ENCODE data around the gene PRIMA1.

The PRIMA1 gene

DNA sequence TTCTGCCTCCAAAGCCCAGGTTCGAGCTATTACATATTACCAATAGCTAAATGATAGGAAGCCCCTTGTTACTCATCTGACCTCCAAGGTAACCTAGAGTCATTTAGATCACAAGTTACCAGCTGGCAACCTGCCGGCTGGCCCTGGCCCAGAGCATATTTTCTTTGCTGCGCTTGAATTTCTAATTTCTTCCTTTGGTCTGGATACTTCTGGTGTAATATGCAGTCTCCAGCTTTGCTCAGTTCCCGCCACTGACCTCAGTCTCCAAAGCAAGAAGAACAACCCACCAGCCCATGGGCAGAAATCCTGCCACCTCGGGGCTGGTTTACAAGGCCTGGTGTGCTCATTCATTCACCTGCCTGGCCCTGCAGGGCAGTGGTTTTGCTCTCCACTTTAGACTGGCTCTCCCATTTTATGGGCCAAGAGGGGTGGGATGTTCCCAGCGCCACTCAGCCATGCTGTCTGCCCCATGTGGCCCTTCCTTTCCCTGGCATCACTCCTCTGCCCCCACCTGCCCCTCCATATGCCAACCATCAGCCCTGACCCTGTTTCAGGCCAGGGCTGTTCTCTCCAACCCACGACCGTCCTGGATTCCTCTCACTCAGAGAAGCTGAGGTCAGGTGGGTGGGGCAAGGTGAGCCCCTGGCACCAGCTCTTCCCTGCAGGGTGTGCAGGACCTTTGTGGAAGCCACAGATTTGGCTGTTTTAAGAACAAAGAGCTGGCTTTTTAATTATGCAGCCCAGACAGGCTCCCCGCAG lies 76.0 kb downstream of the PRIMA1 start:
- DNase-seq (ENCODE audit: low spot score): peak; percentile 67

DNA sequence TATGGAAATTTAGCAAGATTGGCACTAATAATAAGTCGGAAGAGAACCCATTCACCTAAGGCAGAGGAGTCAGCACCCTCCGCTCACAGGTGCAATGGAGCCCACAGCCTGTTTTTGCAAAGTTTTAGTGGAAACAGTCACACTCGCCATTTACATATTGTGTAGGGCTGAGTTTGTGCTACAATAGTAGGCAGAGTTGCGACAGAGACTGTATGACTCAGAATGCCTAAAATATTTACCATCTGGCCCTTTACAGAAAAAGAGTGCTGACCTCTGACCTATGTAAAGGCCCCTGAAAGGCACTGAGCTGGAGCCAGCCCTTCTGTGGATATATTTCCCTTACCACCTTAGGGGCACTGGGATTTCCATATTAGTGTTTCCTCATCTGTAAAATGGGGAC lies 79.0 kb downstream of the PRIMA1 start:
- no peak for DNase-seq (ENCODE audit: low spot score)

DNA sequence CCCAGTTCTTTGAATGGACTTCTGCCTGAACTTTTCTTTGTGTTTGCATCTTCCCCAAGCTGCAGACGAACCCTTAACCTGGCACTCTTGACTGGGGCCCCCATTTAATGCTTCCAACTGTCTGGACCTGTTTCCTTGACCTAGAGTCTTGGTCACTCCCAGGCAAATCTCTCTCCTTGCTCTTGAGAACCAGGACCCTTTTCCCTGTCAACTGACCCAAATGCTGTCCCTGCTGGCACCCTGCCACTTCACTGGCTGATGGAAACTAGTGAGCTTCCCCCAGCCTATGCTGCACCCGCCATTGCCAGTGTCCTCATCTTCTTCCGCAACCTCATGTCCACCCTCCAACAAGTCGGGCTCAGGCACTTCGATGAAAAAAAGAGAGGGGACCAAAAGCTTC lies 79.5 kb downstream of the PRIMA1 start:
- no peak for DNase-seq (ENCODE audit: low spot score)

DNA sequence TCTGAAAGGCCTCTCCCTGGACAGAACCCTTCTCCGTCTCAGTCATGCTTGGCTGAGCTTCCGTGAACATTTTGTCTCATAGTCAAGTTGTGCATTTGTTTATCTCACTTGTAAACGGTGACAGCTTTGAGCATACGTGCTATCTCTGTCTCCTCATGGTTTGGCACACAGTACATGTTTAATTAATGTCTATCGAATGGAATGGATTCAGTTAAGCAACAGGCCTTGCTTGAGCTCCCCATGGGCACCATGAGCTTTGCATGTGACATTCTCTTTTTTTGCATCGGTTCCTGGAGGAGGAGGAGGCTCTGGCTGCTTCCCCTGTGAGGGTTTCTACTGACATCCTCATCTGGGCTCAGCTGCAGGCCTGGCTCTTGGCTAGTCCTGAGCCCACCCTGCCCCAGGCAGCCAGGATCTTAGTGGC lies 80.0 kb downstream of the PRIMA1 start:
- peak; percentile 5 for DNase-seq (ENCODE audit: low spot score)

DNA sequence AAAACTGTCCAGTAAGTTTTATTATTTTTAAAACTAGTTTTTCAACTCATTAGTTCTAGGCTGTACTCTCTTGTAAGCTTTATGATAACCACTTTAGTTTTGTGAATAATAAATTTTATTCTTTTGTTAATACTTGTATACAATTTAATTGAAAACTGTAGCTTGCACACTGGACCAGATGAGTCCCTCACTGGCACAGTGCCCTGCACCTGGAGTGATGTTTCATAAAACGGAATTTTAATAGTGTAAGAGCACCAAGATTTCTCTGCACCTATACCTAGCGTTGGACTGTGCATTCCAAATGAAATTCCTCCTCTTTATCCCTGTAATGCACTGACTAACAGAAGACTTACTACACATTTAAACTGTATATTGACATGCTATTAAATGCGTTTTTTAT lies 80.8 kb downstream of the PRIMA1 start:
- no peak for DNase-seq (ENCODE audit: low spot score)

DNA sequence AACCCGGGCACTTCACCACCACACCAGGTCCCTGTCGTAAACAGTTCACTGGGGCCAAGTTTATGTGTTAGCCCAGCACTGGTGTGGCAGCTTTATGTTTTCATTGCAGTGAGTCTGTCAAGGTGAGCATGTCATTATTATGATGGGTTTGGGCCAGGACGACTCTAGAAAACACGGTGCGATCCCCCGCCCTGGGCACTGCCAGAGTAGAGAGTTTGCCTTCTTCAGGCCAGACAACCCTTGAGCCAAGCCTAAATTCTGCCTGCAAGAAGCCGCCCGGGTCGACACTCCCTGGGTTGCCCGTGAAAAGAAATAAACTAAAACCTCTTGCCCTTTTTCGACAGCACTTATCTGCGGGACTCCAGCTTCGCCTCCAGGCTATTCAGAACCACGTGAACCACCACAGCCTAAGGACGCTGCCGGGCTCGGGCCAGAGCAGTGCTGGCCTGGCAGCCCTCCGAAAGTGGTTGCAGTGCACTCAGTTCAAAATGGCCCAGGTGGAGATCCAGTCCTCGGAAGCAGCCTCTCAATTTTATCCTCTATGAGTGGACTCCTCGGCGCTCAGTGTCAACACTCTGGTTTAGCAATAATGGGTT lies 81.8 kb downstream of the PRIMA1 start:
- DNase-seq (ENCODE audit: low spot score): no peak

DNA sequence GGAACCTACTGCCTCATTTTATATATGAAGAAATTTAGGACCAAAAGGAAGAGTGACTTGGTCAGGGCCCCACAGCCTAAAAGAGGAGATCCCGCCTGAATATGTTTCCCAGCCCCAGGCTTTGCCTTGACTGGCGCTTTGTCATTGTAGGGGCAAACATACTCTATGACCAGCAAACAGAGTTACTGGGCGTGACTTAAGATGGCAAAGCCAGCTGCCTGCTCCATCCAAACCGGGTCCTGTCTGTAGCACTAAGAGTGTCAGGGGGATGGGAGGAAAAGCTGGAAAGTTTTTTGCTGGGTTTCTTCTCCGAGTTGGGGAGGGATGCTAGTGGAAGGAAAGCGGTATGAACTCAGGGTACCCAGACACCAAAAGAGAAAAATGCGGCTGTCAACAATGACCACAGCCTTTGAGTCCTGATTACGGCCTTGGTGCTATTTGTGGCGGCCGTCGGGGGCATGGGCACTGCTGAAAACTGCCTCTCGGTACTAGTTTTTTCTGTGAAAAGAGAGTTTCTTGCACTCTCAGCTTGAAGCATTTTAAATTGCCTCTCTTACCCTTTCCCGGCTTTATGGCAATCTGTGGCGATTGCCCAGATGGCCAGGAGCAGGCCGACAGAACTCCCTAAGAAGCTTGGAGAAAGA lies 82.7 kb downstream of the PRIMA1 start:
- no peak for DNase-seq (ENCODE audit: low spot score)

DNA sequence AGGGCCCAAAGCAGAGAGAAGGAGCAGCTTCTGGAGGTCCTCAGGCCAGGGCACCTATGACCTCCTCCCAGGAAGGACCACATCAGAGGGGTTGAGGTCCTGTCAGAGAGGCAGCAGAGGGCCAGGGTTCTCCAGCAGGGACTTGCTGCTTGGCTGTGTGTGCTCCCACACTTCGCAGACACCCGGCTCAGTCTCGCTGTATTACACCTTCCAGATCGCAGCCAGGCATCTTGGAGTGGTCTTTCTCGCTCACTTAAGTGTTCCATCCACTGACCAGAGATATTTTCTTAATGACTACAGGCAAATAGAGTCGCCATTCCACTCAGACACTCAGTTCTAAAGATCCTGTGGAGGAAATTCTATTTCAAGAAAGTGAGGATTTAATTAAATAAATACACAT lies 84.3 kb downstream of the PRIMA1 start:
- DNase-seq (ENCODE audit: low spot score): no peak

DNA sequence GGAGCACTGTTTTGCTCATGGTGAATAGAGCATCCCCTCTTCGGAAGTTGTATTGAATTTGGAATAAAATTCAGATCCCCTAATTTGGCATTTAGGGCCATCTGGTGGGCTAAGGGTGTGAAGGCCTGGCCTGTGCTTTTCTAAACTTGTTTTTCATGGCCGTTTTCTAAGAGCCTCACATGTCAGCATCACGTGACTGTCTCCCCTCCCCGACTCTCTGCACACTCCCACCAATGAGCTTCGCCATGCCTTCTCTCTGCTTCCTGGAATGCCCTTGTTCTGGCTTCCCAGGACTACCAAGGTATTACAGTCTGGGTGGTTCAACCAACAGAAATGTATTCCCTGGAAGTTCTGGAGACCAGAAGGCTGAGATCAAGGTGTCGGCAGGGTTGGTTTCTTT lies 85.3 kb downstream of the PRIMA1 start:
- no peak for DNase-seq (ENCODE audit: low spot score)

DNA sequence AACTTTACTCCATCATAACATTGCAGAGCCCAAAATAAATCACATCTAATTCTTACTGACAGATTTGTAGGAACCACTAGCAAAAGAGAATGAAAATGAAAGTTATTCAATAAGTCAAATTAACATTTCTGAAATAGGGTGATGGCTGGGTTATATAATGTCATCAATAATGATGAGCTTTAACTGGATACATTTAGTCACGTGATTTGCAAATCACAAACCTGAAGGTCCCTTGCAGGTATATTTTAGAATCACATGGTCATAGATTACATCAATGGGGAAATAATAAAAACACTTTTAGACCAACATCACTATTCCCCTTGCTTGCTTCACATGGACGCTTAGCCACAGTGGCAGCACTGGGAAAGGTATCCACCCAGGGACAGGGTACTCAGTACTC lies 86.7 kb downstream of the PRIMA1 start:
- no peak for DNase-seq (ENCODE audit: low spot score)

DNA sequence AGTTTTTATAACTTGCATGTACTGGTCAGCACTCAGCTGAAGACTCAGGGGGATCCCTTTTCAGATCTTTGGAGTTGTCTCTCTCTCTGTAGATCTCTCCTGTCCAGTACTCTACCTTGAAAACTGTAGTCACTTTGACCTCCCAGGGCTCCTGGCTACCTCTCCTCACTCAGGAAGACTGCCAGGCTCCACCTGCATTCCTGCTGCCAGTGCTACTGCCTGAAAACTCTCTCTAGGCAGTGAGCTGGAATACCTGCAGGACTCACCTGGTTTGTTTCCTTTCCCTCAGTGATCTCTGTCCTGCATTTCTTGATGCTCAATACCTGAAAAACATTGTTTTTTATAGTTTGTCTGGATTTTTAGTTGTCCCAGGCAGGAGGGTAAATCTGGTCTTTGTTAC lies 87.4 kb downstream of the PRIMA1 start:
- no peak for DNase-seq (ENCODE audit: low spot score)

DNA sequence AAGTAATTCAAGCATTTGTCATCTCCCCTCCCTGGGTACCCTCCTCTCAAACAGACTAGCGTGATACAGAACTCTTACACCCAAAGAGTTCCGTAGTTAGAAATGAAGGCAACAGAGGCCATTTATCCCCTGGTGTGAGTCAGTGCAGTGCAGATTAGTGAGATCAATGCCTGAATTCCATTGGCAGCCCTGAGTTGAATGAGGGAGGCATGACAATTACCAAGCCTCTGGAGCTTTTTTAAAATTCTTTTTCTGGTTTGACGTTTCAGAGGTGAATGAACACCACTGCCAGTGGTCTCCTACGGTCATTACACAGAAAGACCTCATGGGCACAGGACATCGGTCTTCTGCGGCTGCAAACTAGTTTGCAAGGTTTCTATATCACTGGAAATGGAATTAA lies 94.4 kb downstream of the PRIMA1 start:
- DNase-seq (ENCODE audit: low spot score): no peak

DNA sequence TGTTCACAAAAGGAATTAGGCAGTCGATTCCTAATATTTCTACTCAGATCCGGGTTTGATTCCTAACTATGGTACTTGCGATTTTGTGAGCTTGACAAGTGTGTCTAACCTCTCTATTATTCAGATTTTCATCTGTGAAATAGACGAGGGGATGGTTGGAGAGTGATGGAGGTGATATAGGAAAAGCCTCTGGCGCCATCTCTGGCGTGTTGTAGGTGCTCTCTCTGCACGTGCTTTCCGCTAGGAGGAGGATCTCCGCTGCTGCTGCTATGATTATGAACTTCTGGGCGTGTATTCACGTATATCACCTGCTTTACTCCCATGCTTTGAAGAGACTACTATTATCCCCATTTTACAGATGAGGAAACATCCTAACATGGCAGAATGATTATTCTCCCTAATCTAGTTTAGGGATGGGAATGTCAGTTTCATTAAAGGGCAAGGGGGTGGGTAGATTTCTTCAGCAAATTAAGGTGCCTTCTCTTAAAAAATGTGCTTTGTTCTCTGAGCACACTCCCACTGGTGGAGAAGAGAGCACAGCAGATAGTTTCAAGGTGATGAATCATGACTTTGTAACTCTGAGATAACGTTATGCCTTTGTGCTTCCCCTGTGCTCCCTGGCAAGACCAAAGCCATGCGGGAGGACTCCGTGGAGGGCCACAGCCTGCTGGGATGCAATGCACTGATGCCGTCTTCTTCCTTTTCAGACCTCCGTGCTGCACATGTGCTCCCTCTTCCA lies 97.1 kb downstream of the PRIMA1 start:
- no peak for DNase-seq (ENCODE audit: low spot score)

DNA sequence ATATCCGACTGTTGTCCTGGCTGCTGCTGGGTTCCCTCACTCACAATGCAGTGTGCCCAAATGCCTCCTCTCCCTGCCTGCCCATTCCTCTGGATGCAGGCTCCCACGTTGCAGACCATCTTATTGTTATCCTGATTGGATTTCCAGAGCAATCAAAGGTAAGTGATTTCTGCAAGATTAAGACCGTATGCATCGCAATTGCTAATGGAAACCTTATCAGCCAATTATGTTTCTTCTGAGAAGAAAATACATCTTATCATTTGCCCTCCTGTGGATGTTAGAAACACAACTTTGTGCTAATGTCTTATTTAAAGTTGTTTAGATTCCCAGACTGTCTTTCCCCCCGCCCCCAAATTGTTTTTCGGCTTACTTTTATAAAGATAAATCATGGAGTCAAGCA lies 98.1 kb downstream of the PRIMA1 start:
- no peak for DNase-seq (ENCODE audit: low spot score)

DNA sequence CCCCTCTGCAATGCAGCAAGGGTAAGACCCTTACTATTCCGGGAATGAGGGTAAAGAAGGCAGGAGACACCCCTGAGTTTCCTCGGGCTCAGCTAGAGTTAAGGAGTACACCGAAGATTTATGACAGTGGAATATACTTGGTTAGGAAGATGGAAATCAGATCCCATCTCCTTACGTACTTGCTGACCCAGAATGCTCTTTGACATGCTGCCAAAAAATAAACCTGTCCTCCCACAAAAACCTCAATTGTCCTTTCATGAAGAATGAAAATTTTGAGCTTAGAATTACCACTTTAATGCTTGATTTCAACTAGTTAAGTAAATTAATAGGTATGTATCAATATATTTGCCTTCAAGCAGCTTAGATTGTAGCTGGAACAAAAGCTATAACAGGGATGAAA lies 99.5 kb downstream of the PRIMA1 start:
- no peak for DNase-seq (ENCODE audit: low spot score)

DNA sequence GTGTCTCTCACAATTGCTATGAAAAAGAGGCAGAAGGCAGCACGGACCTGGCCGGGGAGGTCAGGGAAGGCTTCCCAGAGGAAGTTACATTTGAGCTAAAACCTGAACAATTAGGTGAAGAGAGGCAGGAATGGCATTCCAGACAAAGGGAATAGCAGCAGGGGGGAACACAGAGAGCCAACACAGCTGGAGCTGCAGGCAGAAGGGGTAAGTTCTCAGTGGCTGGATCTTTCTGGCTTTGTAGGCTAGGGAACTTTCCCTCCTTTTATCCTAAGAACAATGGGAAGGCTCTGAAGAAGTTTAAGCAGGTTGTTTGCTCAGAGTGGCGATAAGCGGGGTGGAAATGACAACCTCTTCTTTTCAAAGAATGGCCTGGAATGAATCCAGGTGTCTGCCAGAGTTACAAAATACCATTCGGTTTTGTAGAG lies 100.0 kb downstream of the PRIMA1 start:
- DNase-seq (ENCODE audit: low spot score): no peak

DNA sequence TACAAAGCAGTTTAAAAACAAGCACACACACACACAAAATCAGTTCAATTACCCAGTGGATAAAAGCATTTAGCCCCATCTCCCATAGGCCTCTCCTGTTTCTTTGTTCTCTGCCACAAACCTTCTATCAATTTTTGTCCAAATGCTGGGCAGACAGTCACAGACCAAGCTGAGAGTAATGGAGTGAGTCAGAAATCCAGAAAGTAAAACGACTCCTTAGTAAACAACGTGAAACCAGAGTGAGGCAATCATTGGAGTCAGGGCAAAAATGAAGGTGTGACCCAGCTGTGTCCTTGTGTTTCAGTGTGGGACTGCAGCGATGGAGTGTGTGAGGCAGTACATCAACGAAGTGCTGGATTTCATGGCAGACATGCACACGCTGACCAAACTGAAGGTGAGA lies 102.0 kb downstream of the PRIMA1 start:
- no peak for DNase-seq (ENCODE audit: low spot score)

DNA sequence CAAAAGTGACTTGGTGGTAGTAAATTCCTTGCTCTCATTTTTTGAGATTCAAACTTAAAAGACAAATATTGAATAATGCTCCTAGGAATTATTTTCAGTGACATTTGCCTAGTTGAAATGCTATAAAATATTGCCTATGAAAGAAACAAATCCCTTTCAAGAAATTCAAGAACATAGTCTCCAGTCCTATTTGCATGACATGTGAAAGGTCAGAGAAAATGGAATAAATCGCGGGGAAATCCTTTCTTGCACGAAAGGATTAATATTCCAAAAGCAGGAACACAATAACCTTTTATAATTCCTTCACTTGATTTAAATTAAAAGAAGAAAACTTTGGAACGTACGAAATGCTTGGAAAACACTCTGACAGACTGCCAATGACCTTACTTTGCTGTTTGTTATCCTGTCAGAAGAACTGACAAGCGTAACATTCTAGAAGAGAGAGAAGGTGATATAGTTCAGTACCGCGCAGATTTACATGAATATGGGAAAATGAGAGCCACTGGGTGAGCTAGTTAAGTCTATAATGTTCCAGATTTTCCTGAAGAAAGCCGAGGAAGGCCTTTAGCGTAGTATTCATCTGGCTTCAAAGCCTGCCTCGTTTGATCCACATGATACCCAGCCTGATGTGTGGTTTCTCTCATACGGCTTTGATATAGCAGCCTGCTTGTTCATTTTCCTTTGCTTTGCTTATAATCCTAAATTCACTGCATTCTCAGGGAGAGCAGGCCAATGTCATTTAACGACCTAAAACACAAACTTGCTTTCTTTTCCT lies 103.0 kb downstream of the PRIMA1 start:
- DNase-seq (ENCODE audit: low spot score): no peak

DNA sequence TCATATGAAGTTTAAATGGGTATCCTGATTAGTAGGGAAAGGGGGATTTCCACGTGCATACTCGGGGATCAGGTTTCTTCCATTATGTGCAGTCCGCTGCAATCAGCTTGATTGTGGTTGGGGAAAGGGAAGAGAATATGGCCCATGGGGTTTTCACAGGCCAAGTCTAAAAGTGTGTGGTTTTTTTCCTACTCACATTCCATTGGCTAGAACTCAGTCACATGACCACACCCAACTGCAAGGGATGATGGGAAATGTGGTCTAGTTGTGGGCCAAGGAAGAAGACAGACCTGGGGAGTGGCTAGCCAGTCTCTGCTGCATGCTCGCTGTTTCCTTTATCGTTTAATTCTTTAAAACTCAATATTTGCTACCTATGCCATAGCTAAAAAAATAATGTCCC lies 105.1 kb downstream of the PRIMA1 start:
- peak; percentile 12 for DNase-seq (ENCODE audit: low spot score)

DNA sequence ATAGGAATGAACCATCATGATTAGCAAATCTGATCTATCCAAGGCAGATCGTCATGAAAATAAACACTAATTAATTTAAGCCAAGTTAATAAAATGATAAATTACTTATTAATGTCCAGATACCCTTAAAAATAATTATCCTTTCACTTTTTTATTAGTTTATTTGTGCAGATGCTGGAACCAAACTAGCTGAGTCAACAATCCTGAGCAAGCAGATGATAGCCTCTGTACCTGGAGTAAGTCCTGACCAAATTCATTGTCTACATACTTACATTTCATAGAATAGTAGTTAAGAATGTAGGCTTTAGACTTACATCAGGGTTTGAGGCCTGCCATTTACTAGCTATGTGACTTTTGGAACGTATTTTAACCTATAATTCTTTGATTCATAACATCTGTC lies 105.8 kb downstream of the PRIMA1 start:
- DNase-seq (ENCODE audit: low spot score): no peak

DNA sequence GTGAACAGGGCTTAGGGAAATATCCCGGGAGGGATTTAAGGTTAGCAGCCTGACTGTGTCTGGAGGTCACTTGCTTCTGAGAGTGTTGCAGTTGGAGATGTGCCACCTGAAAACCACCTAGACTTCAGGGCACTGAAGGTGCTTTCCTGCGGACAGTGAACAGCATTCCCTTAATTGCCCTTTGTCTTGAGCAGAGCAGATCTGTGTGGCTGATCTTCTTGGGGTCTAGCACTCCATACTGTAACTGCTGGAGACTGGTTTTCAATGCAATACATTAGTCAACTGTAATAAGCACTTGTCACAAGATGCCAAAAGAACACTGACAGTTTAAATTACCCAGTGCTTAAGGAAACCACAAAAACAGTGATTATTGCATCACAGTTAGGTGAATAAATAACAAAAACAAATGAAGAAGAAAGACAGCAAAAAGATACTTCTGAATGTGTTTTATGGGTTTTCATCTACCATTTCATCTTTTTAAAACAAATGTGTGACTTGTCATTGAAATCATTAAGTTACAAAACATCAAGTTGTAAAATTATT lies 111.8 kb downstream of the PRIMA1 start:
- no peak for DNase-seq (ENCODE audit: low spot score)

DNA sequence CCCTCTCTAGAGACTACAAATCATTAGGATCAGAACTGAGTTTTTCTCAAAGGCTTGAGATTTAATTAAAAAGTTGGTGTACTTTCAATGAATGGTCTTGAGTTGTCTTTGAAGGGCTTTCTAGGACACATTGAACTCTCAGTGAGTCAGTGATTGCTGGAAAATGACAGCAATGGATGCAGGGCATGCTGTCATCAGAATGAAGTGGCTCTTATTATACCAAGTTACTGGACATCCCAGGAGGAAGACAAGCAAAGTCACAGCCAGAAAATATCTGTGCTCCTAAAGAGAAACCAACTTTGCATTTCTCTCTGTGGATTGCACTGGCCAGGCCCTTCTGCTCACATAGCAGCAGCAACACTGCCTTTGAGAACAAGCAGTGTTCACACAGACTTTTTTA lies 112.6 kb downstream of the PRIMA1 start:
- no peak for DNase-seq (ENCODE audit: low spot score)

Data from cerebellar cortex (tissue), 1 donor.